Measurements from ENCODE around the gene PITPNM3. TPM values are rescaled to one million over a fixed set of nuclear protein-coding genes. Genes with fewer than 3 reads are reported as not detected.

The PITPNM3 gene
- total and polyA plus RNA-seq, 4 donors: 0.38 to 3.6 (median 1.2) TPM

- no peaks in the 10 kb centered on the region for H3K36me3 ChIP-seq (ENCODE audit: control insufficient read depth in 1 of 2, insufficient read depth in 2 of 2, low read length in 1 of 2)
- no peak overlapping the region for H3K4me3 ChIP-seq (ENCODE audit: low read length in 2 of 2)
- H3K27me3 ChIP-seq (ENCODE audit: control insufficient read depth in 1 of 2, insufficient read depth in 2 of 2, low read length in 1 of 2): no peaks in the 10 kb centered on the region
- H3K27ac ChIP-seq (ENCODE audit: low read depth in 1 of 2, low read length in 2 of 2): no peak overlapping the region
- intact Hi-C loops (cut with DNase I): no loop called here
- WGBS, 2 donors: 50 to 61% methylated on average over 5 of the region's 5 CpGs
- H3K4me1 ChIP-seq (ENCODE audit: control insufficient read depth in 1 of 2, insufficient read depth in 2 of 2, low read length in 2 of 2): no peaks in the 10 kb centered on the region
- ATAC-seq (ENCODE audit: low FRiP score): no peak
- H3K9me3 ChIP-seq (ENCODE audit: control insufficient read depth, low read length): no peaks in the 10 kb centered on the region
- peak in 1 of 2 donors; percentile 69 for DNase-seq
Measured at GRCh38 chr17:6506679-6507231, 49.6 kb downstream of the PITPNM3 start.

- Histone ChIP-seq H3K4me1 (ENCODE audit: control insufficient read depth in 1 of 2, insufficient read depth in 2 of 2, low read length in 2 of 2) (no peaks in the 10 kb centered on the region), H3K27ac (ENCODE audit: low read depth in 1 of 2, low read length in 2 of 2) (no peak overlapping the region), H3K36me3 (ENCODE audit: control insufficient read depth in 1 of 2, insufficient read depth in 2 of 2, low read length in 1 of 2) (no peaks in the 10 kb centered on the region), H3K4me3 (ENCODE audit: low read length in 2 of 2) (no peak overlapping the region), H3K27me3 (ENCODE audit: control insufficient read depth in 1 of 2, insufficient read depth in 2 of 2, low read length in 1 of 2) (no peaks in the 10 kb centered on the region), H3K9me3 (ENCODE audit: control insufficient read depth, low read length) (no peaks in the 10 kb centered on the region)
- intact Hi-C loops (cut with DNase I): no loop called here
- 77 to 89% methylated on average over 12 of the region's 12 CpGs for WGBS, 2 donors
- DNase-seq: peak in 1 of 2 donors; percentile 32
- ATAC-seq (ENCODE audit: low FRiP score): no peak
Measured at GRCh38 chr17:6505425-6506142, 50.8 kb downstream of the PITPNM3 start.

GRCh38 chr17:6503641-6504195 lies 52.6 kb downstream of the PITPNM3 start:
- Histone ChIP-seq H3K36me3 (ENCODE audit: control insufficient read depth in 1 of 2, insufficient read depth in 2 of 2, low read length in 1 of 2) (no peaks in the 10 kb centered on the region), H3K27me3 (ENCODE audit: control insufficient read depth in 1 of 2, insufficient read depth in 2 of 2, low read length in 1 of 2) (no peaks in the 10 kb centered on the region), H3K4me1 (ENCODE audit: control insufficient read depth in 1 of 2, insufficient read depth in 2 of 2, low read length in 2 of 2) (no peaks in the 10 kb centered on the region), H3K4me3 (ENCODE audit: low read length in 2 of 2) (no peak overlapping the region), H3K9me3 (ENCODE audit: control insufficient read depth, low read length) (no peaks in the 10 kb centered on the region), H3K27ac (ENCODE audit: low read depth in 1 of 2, low read length in 2 of 2) (no peak overlapping the region)
- no peak for DNase-seq
- ATAC-seq (ENCODE audit: low FRiP score): no peak
- intact Hi-C loops (cut with DNase I): no loop called here
- WGBS, 2 donors: 91 to 98% methylated on average over 7 of the region's 7 CpGs

- H3K4me1 ChIP-seq (ENCODE audit: control insufficient read depth in 1 of 2, insufficient read depth in 2 of 2, low read length in 2 of 2): no peaks in the 10 kb centered on the region
- H3K4me3 ChIP-seq (ENCODE audit: low read length in 2 of 2): no peak overlapping the region
- H3K36me3 ChIP-seq (ENCODE audit: control insufficient read depth in 1 of 2, insufficient read depth in 2 of 2, low read length in 1 of 2): no peaks in the 10 kb centered on the region
- no peak for ATAC-seq (ENCODE audit: low FRiP score)
- no peak overlapping the region for H3K27ac ChIP-seq (ENCODE audit: low read depth in 1 of 2, low read length in 2 of 2)
- WGBS, 2 donors: 88 to 93% methylated on average over 8 of the region's 8 CpGs
- no peaks in the 10 kb centered on the region for H3K27me3 ChIP-seq (ENCODE audit: control insufficient read depth in 1 of 2, insufficient read depth in 2 of 2, low read length in 1 of 2)
- intact Hi-C loops (cut with DNase I): no loop called here
- DNase-seq: peak in 1 of 2 donors; percentile 36
- no peaks in the 10 kb centered on the region for H3K9me3 ChIP-seq (ENCODE audit: control insufficient read depth, low read length)
Measured at GRCh38 chr17:6502871-6503509, 53.4 kb downstream of the PITPNM3 start.

- Histone ChIP-seq H3K27me3 (ENCODE audit: control insufficient read depth in 1 of 2, insufficient read depth in 2 of 2, low read length in 1 of 2) (no peaks in the 10 kb centered on the region), H3K27ac (ENCODE audit: low read depth in 1 of 2, low read length in 2 of 2) (no peak overlapping the region), H3K4me3 (ENCODE audit: low read length in 2 of 2) (no peak overlapping the region), H3K36me3 (ENCODE audit: control insufficient read depth in 1 of 2, insufficient read depth in 2 of 2, low read length in 1 of 2) (no peaks in the 10 kb centered on the region), H3K4me1 (ENCODE audit: control insufficient read depth in 1 of 2, insufficient read depth in 2 of 2, low read length in 2 of 2) (no peaks in the 10 kb centered on the region), H3K9me3 (ENCODE audit: control insufficient read depth, low read length) (no peaks in the 10 kb centered on the region)
- WGBS, 2 donors: 96 to 97% methylated on average over 11 of the region's 11 CpGs
- ATAC-seq (ENCODE audit: low FRiP score) (no peak), DNase-seq (peak in 1 of 2 donors; percentile 33)
- intact Hi-C loops (cut with DNase I): no loop called here
Measured at GRCh38 chr17:6502142-6502541, 54.2 kb downstream of the PITPNM3 start.

GRCh38 chr17:6501359-6501758 lies 55.0 kb downstream of the PITPNM3 start:
- Histone ChIP-seq H3K4me1 (ENCODE audit: control insufficient read depth in 1 of 2, insufficient read depth in 2 of 2, low read length in 2 of 2) (no peaks in the 10 kb centered on the region), H3K27ac (ENCODE audit: low read depth in 1 of 2, low read length in 2 of 2) (no peak overlapping the region), H3K9me3 (ENCODE audit: control insufficient read depth, low read length) (no peaks in the 10 kb centered on the region), H3K27me3 (ENCODE audit: control insufficient read depth in 1 of 2, insufficient read depth in 2 of 2, low read length in 1 of 2) (no peaks in the 10 kb centered on the region), H3K4me3 (ENCODE audit: low read length in 2 of 2) (no peak overlapping the region), H3K36me3 (ENCODE audit: control insufficient read depth in 1 of 2, insufficient read depth in 2 of 2, low read length in 1 of 2) (no peaks in the 10 kb centered on the region)
- peak in 1 of 2 donors; percentile 26 for DNase-seq
- WGBS, 2 donors: 69 to 90% methylated on average over 3 of the region's 3 CpGs
- no peak for ATAC-seq (ENCODE audit: low FRiP score)
- intact Hi-C loops (cut with DNase I): no loop called here

GRCh38 chr17:6498901-6499540 lies 57.3 kb downstream of the PITPNM3 start:
- H3K4me3 ChIP-seq (ENCODE audit: low read length in 2 of 2): no peak overlapping the region
- DNase-seq (peak in 1 of 2 donors; percentile 33), ATAC-seq (ENCODE audit: low FRiP score) (no peak)
- H3K27me3 ChIP-seq (ENCODE audit: control insufficient read depth in 1 of 2, insufficient read depth in 2 of 2, low read length in 1 of 2): no peaks in the 10 kb centered on the region
- 81 to 86% methylated on average over 10 of the region's 10 CpGs for WGBS, 2 donors
- H3K27ac ChIP-seq (ENCODE audit: low read depth in 1 of 2, low read length in 2 of 2): no peak overlapping the region
- H3K9me3 ChIP-seq (ENCODE audit: control insufficient read depth, low read length): no peaks in the 10 kb centered on the region
- intact Hi-C loops (cut with DNase I): no loop called here
- no peaks in the 10 kb centered on the region for H3K36me3 ChIP-seq (ENCODE audit: control insufficient read depth in 1 of 2, insufficient read depth in 2 of 2, low read length in 1 of 2)
- no peaks in the 10 kb centered on the region for H3K4me1 ChIP-seq (ENCODE audit: control insufficient read depth in 1 of 2, insufficient read depth in 2 of 2, low read length in 2 of 2)

- no peaks in the 10 kb centered on the region for H3K9me3 ChIP-seq (ENCODE audit: control insufficient read depth, low read length)
- H3K27ac ChIP-seq (ENCODE audit: low read depth in 1 of 2, low read length in 2 of 2): no peak overlapping the region
- H3K27me3 ChIP-seq (ENCODE audit: control insufficient read depth in 1 of 2, insufficient read depth in 2 of 2, low read length in 1 of 2): no peaks in the 10 kb centered on the region
- no peaks in the 10 kb centered on the region for H3K4me1 ChIP-seq (ENCODE audit: control insufficient read depth in 1 of 2, insufficient read depth in 2 of 2, low read length in 2 of 2)
- intact Hi-C loops (cut with DNase I): no loop called here
- no peaks in the 10 kb centered on the region for H3K36me3 ChIP-seq (ENCODE audit: control insufficient read depth in 1 of 2, insufficient read depth in 2 of 2, low read length in 1 of 2)
- no peak overlapping the region for H3K4me3 ChIP-seq (ENCODE audit: low read length in 2 of 2)
- DNase-seq: peak in 1 of 2 donors; percentile 31
- no peak for ATAC-seq (ENCODE audit: low FRiP score)
- WGBS, 2 donors: 83 to 88% methylated on average over 7 of the region's 7 CpGs
Measured at GRCh38 chr17:6498356-6498755, 58.0 kb downstream of the PITPNM3 start.
